GM18507 (cell line): ENCODE measurements around the gene SFXN5.
"Not testable (repeated sequence)": the region's sequence is repeated elsewhere in the genome, so short reads cannot be mapped to it uniquely, and the experiment has no call there.

Experiments
- DNase-seq: peaks from one replicate; pipeline ENCODE4 v3.0.0; 2011; ENCODE audit warnings: low read depth; ENCODE audit not compliant: insufficient read length; ENCODE audit errors: extremely low spot score
- FAIRE-seq: peaks from 2 replicates; lab custom pipeline; 2011; peaks lifted over from hg19 to GRCh38; lab: Jason Lieb, UNC

The SFXN5 gene

GRCh38 chr2:72920318-72921087 is 151.0 kb downstream of the SFXN5 start:
- DNase-seq (no peak), FAIRE-seq (peak; percentile 5)

- DNase-seq: no peak
- no peak for FAIRE-seq
Measured at GRCh38 chr2:72919414-72920317, 151.8 kb downstream of the SFXN5 start.

GRCh38 chr2:72917877-72918553 is 153.5 kb downstream of the SFXN5 start:
- FAIRE-seq (no peak), DNase-seq (no peak)

GRCh38 chr2:72917138-72917876 is 154.2 kb downstream of the SFXN5 start, which contains the start of gene EMX1:
EMX1 (plus strand) TSS chr2:72917519; CDS start chr2:72917853, 334 bp downstream.
- no peak for FAIRE-seq
- peak; percentile 52 for DNase-seq

GRCh38 chr2:72916743-72917137 is 154.8 kb downstream of the SFXN5 start:
- no peak for DNase-seq
- FAIRE-seq: no peak

- FAIRE-seq: peak; percentile 36
Measured at GRCh38 chr2:72915907-72916742, 155.4 kb downstream of the SFXN5 start.

GRCh38 chr2:72915320-72915906 is 156.1 kb downstream of the SFXN5 start:
- no peak for FAIRE-seq
- DNase-seq: no peak

More at GRCh38 chr2:72915907-72916742, 155.4 kb downstream of the SFXN5 start:
- peak; percentile 54 for DNase-seq

- no peak for FAIRE-seq
Measured at GRCh38 chr2:72914589-72915319, 156.8 kb downstream of the SFXN5 start.

GRCh38 chr2:72914206-72914559 is 157.3 kb downstream of the SFXN5 start:
- FAIRE-seq: no peak
- no peak for DNase-seq

More at GRCh38 chr2:72914589-72915319, 156.8 kb downstream of the SFXN5 start:
- no peak for DNase-seq

- FAIRE-seq (no peak), DNase-seq (no peak)
Measured at GRCh38 chr2:72913486-72914205, 157.9 kb downstream of the SFXN5 start.

- no peak for FAIRE-seq
Measured at GRCh38 chr2:72911256-72911655, 160.3 kb downstream of the SFXN5 start.

GRCh38 chr2:72908741-72909140 is 162.8 kb downstream of the SFXN5 start:
- FAIRE-seq: no peak
- DNase-seq: no peak

More at GRCh38 chr2:72911256-72911655, 160.3 kb downstream of the SFXN5 start:
- DNase-seq: no peak

GRCh38 chr2:72907369-72907768 is 164.1 kb downstream of the SFXN5 start:
- FAIRE-seq, DNase-seq: not testable (repeated sequence)

GRCh38 chr2:72901426-72901825 is 170.1 kb downstream of the SFXN5 start:
- no peak for FAIRE-seq
- DNase-seq: no peak

- FAIRE-seq (no peak), DNase-seq (no peak)
Measured at GRCh38 chr2:72900191-72900825, 171.2 kb downstream of the SFXN5 start.

- no peak for FAIRE-seq
Measured at GRCh38 chr2:72898585-72898906, 173.0 kb downstream of the SFXN5 start.

More at GRCh38 chr2:72898585-72898906, 173.0 kb downstream of the SFXN5 start:
- no peak for DNase-seq
